ENCODE measurements around the gene POLH.

The POLH gene

DNA sequence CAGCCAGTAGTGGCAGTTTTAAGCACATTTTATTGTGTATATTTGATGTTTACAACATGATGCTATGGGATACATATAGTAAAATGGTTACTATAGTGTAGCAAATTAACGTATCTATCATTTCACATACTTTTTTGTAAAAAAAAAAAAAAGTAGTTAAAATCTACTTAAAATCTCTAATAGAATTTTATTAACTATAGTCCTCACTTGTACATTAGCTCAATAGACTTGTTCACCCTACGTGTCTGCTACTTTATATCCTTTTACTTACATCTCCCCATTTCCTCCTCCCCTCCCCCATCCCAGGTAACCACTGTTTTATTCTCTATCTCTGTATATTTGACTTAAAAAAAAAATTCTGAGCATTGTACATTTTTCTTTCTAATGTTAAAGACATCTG lies 30.0 kb downstream of the POLH start:
- no peak for DNase-seq (ENCODE audit: low spot score)

- DNase-seq (ENCODE audit: low spot score): peak; percentile 71
These were observed 32.4 kb downstream of the POLH start for GRCh38 chr6:43608310-43608763.

DNA sequence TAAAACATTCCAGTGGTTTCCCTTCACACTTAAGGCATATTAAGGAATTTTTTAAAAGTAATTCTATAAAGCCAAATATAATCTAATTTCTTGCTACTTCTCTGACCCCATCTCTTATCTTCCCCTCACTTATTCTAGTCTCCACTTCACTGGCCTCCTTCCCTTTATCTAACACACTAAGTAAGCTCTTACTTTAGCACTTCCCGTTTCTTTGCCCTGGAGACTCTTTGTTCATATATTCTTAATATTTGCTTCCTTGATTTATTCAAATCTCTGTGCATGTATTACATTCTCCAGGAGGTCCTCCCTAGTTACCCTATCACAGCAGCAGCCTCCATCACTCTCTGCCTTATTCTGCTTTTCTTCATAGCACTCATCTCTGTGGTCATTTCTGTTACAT lies 32.8 kb downstream of the POLH start:
- no peak for DNase-seq (ENCODE audit: low spot score)

DNA sequence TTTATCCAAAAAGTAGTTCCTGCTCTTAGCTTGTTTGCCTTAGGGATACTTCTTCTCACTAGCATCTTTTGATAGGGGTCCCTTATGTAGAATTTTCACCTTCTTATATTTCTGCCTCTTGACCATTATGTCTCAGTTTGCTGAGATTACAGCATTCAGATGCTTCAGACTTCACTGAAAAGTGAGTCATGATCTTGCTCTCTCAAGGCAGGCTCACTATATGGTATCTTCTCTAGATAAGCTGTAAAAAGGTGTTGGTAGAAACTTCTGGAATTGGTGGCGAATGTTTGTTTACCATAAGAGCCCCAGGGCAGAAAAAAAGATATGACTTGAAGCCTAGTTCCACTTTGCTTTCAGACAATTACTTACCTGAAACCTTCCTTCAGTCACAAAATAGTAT lies 33.4 kb downstream of the POLH start:
- no peak for DNase-seq (ENCODE audit: low spot score)

GRCh38 chr6:43610431-43610830 lies 34.4 kb downstream of the POLH start:
- no peak for DNase-seq (ENCODE audit: low spot score)

DNA sequence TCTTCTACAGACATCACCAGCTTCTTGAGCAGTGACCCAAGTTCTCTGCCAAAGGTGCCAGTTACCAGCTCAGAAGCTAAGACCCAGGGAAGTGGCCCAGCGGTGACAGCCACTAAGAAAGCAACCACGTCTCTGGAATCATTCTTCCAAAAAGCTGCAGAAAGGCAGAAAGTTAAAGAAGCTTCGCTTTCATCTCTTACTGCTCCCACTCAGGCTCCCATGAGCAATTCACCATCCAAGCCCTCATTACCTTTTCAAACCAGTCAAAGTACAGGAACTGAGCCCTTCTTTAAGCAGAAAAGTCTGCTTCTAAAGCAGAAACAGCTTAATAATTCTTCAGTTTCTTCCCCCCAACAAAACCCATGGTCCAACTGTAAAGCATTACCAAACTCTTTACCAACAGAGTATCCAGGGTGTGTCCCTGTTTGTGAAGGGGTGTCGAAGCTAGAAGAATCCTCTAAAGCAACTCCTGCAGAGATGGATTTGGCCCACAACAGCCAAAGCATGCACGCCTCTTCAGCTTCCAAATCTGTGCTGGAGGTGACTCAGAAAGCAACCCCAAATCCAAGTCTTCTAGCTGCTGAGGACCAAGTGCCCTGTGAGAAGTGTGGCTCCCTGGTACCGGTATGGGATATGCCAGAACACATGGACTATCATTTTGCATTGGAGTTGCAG lies 37.9 kb downstream of the POLH start:
- no peak for DNase-seq (ENCODE audit: low spot score)

DNA sequence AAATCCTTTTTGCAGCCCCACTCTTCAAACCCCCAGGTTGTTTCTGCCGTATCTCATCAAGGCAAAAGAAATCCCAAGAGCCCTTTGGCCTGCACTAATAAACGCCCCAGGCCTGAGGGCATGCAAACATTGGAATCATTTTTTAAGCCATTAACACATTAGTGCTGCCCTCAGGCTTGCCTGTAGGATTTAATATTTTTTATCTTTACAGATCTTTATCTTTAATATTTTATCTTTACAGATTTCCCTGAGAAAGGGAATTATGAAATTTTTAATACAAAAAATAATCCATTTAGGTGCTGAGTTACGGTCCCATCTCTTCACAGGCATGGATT lies 38.4 kb downstream of the POLH start:
- no peak for DNase-seq (ENCODE audit: low spot score)

- DNase-seq (ENCODE audit: low spot score): no peak
These were observed 40.9 kb downstream of the POLH start for GRCh38 chr6:43616725-43617472.

- no peak for DNase-seq (ENCODE audit: low spot score)
These were observed 45.3 kb downstream of the POLH start for GRCh38 chr6:43621078-43621835.

DNA sequence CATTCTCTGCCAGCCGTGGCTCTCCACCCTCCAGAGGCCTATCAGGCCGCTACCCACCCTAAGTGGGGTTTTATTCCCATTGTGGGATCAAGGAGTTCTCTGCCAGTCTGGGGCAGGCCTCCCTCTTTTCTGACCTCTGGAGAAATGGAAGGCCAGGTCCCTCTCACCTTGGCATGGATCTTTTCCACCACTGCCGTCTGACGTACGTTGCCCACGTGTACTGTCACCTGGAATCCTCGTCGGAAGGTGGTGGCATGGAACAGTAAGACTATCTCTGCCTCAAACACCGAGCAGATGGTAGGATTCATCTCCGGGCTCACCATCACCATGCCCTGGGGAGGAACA lies 45.8 kb downstream of the POLH start:
- no peak for DNase-seq (ENCODE audit: low spot score)

DNA sequence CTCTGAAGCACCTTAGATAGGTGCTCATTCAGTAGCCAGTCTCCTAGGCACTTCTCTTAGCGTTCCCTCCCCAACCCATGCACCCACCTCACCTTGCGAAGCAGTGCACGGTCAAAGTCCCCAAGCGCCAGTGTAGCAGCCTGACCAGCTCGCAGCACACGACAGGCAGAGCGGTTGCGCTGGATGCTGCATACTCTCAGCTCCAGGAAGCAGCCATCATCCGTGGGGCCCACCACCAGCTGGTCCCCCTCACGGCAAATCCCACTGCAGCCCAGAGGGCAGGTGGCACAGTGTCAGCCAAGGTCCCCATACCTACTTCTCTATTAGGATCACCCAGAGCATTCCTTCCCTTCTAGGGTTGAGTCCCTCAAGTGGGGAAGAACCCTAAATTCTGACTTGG lies 46.6 kb downstream of the POLH start:
- no peak for DNase-seq (ENCODE audit: low spot score)

- no peak for DNase-seq (ENCODE audit: low spot score)
These were observed 48.1 kb downstream of the POLH start for GRCh38 chr6:43623880-43624785.

DNA sequence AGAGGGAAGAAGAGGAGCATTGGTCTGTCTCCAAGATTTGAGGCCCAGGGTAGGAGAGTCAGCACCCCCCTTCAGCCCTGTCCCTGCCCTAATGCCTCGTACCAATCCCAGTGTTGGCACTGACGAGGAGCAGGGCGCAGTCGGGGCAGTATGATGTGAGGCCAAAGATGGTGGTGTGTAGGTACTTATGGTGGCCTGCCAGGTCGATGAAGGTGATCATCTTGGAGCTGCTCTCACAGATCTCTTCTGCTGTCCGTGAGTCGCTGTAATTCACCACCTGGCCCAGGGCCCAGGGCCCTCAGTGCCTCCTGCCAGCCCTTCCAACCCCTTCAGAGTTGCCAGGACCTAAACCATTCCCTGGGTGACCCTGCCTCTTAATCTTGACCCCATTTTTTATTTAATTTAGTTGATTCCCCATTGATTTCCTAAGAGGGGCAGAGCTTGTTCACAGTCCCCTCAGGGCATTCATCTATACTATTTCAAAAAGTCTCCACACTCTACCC lies 48.9 kb downstream of the POLH start:
- no peak for DNase-seq (ENCODE audit: low spot score)

DNA sequence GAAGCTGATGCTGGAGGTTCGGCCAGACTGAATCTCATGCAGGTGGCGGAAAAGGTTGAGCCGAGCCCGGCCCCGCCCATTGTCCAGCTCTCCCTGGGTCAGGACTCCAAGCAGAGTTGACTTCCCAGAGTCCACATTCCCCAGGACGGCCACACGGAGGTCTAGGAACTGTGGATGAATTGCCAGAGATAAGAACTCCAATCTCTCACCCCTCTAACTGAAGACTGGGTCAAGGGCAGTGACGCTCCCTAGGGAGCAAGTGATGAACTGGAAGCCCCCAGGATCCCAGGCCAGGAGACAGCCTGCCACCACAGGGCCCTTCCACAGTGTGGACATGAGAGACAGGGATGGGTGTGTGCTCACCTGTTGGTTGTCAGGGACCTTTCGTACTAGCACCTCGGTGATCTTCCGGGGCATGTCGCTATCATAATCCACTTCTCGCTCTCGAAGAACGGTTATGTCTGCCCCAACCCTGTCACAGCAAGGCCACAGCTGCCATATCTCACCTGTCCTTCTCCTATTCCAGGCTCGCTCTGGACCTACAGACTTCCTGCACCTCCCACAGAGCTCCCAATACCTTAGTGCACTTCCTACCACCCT lies 49.5 kb downstream of the POLH start:
- DNase-seq (ENCODE audit: low spot score): no peak

DNA sequence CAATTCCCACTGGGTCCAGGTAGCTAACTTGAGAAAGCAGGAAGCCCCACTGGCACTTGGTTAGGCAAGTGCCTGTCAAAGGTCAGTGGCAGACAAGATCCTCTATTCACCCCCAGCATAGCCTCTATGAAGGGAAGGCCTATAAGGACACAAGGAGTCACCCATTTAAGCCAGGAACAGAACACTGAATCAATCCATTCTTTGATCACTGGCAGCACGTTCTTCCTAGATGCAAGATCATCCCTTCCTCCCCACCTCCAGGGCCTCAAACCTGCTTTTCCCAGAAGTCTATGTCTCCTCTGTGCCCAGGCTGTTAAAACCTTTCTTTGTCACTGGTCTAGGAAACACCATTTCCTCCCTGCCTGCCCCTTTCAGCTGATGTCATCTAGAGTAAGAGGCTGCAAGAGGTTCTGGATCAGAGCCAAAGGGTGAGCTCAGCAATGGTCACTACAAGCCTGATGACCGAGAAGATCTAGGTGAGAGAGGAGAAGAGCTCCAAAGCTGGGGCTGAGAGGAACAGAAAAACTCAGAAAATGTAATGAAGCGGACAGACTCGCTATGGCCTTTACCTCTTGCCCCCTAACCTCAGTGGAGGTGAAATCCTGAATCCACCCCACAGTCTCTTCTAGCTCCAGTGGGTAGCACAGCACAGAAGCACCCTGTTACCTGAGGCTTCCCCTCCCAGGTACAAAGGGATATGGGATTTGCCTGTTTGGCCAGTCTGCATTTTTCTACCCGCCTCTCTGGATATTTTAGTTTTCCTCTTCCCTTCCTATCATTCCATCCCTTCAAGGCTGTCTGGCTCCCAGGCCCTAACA lies 51.2 kb downstream of the POLH start:
- DNase-seq (ENCODE audit: low spot score): peak; percentile 94

DNA sequence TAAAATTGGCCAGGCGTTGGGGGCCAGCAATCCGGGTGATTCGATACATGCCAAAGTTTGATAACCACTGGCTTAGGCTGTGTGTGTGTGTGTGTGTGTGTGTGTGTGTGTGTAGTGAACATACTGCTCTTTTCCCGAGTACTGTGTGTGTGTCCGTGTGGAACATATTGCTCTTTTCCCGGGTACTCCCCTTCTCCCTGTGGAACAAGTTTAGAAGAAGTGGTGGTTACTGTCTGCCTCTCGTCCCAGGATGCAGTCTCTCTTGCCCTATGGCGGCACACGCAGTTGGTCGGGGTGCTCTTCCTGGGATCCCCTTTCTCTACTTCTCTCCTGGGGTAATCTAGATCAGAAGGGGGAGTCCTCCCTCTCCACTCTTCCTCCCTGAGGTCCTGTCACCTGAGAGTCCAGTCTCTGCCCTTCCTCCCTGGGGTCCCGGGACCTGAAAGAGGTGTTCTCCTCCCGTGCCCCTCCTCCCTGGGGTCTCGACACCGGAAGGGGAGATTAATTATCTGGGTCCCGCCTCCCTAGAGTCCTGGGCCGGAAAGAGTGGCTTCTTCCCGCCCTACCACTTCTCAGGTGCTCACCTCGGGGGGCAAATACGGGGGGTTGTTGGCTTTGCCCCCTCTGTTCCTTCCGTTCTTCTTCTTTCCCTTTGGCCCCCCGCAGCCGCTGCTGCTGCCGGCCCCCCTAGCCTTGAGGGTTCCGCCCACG lies 52.6 kb downstream of the POLH start:
- peak; percentile 33 for DNase-seq (ENCODE audit: low spot score)

- DNase-seq (ENCODE audit: low spot score): peak; percentile 97
These were observed 53.1 kb downstream of the POLH start, which contains the start of gene GTPBP2 for GRCh38 chr6:43629104-43629504. TSS of gene GTPBP2 (minus strand) at chr6:43629264. CDS start at chr6:43629162, 102 bp downstream.

DNA sequence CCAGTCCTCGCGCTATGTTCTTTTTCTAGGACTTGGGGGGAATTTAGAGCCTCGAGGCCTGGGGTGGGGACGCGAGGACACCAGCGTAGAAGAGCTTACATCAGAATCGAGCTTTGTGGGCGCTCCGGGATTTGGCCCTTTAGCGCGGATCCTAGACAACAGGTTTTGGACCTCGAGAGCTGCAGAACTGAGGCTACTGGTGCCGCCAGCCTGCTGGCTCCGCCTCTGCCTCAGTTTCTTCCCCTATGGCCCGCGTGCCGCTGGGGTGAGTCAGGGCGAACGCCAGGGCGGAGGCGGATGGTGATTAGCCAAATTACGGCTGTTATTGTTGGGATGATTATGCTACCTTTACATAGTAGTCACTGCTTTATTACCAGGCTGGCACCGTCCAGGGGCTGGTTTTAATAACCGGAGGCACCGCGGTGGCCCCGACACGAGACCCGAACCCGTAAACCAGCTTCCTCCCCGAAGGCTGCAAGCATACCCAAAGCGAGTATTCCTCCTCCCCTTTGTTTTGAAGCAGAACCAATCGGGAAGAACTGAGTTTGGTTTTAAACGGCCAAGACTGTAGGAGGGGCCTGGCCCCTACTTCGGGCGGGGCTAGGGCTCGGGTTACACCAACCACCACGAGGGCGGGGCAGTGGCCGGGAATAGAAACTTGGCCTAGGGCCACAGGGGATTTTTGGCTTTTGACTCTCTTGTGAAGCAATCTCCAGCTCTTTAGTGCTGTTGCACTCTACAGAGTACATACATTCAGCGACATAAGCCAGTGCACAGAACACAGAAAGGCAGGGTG lies 53.7 kb downstream of the POLH start:
- peak; percentile 99 for DNase-seq (ENCODE audit: low spot score)

All from AG08395 (cell line).